Esophagus squamous epithelium (tissue), 5 donors: ENCODE measurements around the gene MRGPRF. TPM values are rescaled to one million over a fixed set of nuclear protein-coding genes. Genes with fewer than 3 reads are reported as not detected.

Source experiments
- DNase-seq: peaks from one replicate; lab custom pipeline; 2025; lab: John Stamatoyannopoulos, UW
- H3K27ac ChIP-seq, 4 donors: fragments of 200-600 bp; sonication (generic); one replicate each; pipeline ENCODE4 v1.5.1; 2016 to 2019; ENCODE audit warnings: mild to moderate bottlenecking in 1 of 4
- H3K27me3 ChIP-seq, 4 donors: fragments of 200-600 bp; sonication (generic); 1 replicate in 3 of 4; 2 replicates in 1 of 4; pipeline versions ENCODE4 v1.5.1 to v1.6.0; 2017 to 2021; ENCODE audit warnings: antibody characterized with exemption in 1 of 4
- H3K36me3 ChIP-seq, 3 donors: fragments of 200-600 bp; sonication (generic); one replicate each; pipeline ENCODE4 v1.5.1; 2016 to 2019
- H3K4me1 ChIP-seq, 3 donors: fragments of 200-600 bp; sonication (generic); one replicate each; pipeline ENCODE4 v1.5.1; 2017 to 2019
- H3K4me3 ChIP-seq, 4 donors: fragments of 200-600 bp; sonication (generic); 1 replicate in 3 of 4; 2 replicates in 1 of 4; pipeline ENCODE4 v1.5.1; 2016 to 2019; ENCODE audit warnings: mild to moderate bottlenecking in 2 of 4, moderate library complexity in 1 of 4
- H3K9me3 ChIP-seq, 3 donors: fragments of 200-600 bp; sonication (generic); one replicate each; pipeline ENCODE4 v1.5.1; 2016 to 2019
- POLR2A ChIP-seq, 4 donors: fragments of 450-650 bp; IDR thresholded peaks; one replicate each; pipeline ENCODE4 v1.6.1; 2017; ENCODE audit warnings: antibody characterized with exemption in 4 of 4, mild to moderate bottlenecking in 4 of 4, moderate library complexity in 3 of 4
- WGBS, 2 donors: methylation state at CpG; one replicate each; pipeline ENCODE4 v1.1.5; 2018; 5-methylcytosine and 5-hydroxymethylcytosine counted together
- intact Hi-C: fragments of 100-400 bp; cut with DNase I; formaldehyde crosslinking; loops from one replicate; pipeline ENCODE4 v1.15.0; 2022
- total RNA-seq, 4 donors: library from RNA; depleted of rRNA; stranded (reverse); fragments of >200 nt; gene quantifications; one replicate each; pipeline ENCODE4 v1.1.0, GENCODE V29; 2016
- TF ChIP-seq, protein P1 (sequence below), 6 experiments: fragments of 450-650 bp in 4 of 6; fragments of 200-600 bp in 2 of 6; sonication (generic) in 2 of 6; IDR thresholded peaks; one replicate each; pipeline ENCODE4 v1.5.1; 2016 to 2019; ENCODE audit warnings: antibody characterized with exemption in 6 of 6, mild to moderate bottlenecking in 4 of 6, moderate library complexity in 4 of 6
- donor health status: DM: yes; HTN: yes; CAD: no.

MRGPRF gene
- total RNA-seq, 4 donors from 2014 or later, result 1.3 to 14.3 (median 6.1) TPM

DNA sequence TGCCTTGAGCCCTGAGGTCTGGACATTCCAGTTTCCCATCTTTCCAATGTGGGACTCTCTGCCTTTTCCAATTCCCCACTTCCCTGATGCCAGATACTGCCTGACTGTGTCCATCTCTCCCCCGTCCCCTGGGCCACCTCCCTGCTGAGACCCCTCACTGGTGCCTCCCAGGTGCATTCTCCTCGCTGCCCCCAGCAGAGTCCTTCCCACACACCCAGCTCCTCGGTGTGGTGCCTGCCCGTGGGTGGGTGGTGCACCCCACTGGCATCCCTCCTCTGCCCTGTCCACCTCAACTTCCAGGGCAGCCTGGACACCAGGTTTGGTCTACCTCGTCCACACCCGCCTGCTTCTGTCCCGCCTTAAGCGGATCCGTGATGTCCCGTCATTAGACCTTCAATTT is 4.9 kb upstream of the MRGPRF start:
- no peak for DNase-seq
- intact Hi-C loops, result no loop called here
- peaks cover 3 to 26% (median 17%) of the 10 kb centered on the region in 3 donors for H3K4me1 ChIP-seq
- no peaks in the 10 kb centered on the region for H3K9me3 ChIP-seq
- H3K36me3 ChIP-seq, result no peaks in the 10 kb centered on the region
- no peak overlapping the region for H3K4me3 ChIP-seq
- peaks cover 0 to 29% (median 3%) of the 10 kb centered on the region in 4 donors for H3K27me3 ChIP-seq
- H3K27ac ChIP-seq, result peak overlapping the region in 3 of 4 donors; percentile 48 to 77 (median 55)
- no peak for TF ChIP-seq POLR2A (IDR thresholded peaks at IDR 0.05)
- TF ChIP-seq, protein P1, sequence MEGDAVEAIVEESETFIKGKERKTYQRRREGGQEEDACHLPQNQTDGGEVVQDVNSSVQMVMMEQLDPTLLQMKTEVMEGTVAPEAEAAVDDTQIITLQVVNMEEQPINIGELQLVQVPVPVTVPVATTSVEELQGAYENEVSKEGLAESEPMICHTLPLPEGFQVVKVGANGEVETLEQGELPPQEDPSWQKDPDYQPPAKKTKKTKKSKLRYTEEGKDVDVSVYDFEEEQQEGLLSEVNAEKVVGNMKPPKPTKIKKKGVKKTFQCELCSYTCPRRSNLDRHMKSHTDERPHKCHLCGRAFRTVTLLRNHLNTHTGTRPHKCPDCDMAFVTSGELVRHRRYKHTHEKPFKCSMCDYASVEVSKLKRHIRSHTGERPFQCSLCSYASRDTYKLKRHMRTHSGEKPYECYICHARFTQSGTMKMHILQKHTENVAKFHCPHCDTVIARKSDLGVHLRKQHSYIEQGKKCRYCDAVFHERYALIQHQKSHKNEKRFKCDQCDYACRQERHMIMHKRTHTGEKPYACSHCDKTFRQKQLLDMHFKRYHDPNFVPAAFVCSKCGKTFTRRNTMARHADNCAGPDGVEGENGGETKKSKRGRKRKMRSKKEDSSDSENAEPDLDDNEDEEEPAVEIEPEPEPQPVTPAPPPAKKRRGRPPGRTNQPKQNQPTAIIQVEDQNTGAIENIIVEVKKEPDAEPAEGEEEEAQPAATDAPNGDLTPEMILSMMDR (IDR thresholded peaks at IDR 0.05), result no peak
- 77 to 78% methylated on average over 9 of the region's 10 CpGs for WGBS, 2 donors

DNA sequence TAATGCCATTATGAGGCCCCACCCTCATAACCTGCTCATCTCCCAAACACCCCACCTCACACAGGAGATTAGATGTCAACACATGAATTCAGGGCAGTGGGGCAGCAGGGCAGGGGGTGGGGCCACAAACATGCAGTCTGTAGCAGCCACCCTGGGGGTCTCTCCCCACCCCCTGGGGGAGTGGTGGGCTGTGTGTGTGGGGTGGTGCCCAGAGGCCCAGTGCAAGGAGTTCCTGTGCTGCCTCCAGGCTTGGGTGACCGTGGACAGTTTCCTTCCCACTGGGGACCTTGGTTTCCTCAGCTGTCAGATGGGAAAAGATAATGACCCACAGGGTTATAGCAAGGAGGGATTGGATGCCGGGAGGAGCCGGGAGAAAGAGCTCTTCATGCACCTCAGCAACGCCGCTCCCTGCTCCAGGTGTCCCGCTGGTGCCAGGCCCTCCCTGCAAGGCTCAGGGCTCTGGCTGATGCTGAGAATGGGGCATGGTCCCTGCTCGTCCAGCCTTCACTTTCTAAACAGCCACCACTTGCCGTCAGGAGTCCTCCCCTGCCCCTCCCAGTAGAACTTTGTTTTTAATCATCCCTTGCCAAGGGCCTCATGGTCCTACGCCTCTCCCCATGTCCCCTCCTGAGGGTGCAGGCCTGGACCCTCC is 2.0 kb upstream of the MRGPRF start:
- intact Hi-C loops, result no loop called here
- Histone ChIP-seq H3K4me1 (peaks cover 17 to 50% (median 28%) of the 10 kb centered on the region in 3 donors), H3K9me3 (no peaks in the 10 kb centered on the region), H3K27me3 (peaks cover 0 to 56% (median 3%) of the 10 kb centered on the region in 4 donors), H3K27ac (peak overlapping the region; percentile 75 to 93 (median 91)), H3K4me3 (peak overlapping the region in 1 of 4 donors; percentile 12), H3K36me3 (no peaks in the 10 kb centered on the region)
- WGBS, 2 donors, result 68% methylated on average over 6 of the region's 9 CpGs; no CpG with 5 or more reads in 1 of the 2 donors
- no peak for TF ChIP-seq POLR2A (IDR thresholded peaks at IDR 0.05)
- TF ChIP-seq, protein P1 (IDR thresholded peaks at IDR 0.05), result no peak
- DNase-seq, result no peak

DNA sequence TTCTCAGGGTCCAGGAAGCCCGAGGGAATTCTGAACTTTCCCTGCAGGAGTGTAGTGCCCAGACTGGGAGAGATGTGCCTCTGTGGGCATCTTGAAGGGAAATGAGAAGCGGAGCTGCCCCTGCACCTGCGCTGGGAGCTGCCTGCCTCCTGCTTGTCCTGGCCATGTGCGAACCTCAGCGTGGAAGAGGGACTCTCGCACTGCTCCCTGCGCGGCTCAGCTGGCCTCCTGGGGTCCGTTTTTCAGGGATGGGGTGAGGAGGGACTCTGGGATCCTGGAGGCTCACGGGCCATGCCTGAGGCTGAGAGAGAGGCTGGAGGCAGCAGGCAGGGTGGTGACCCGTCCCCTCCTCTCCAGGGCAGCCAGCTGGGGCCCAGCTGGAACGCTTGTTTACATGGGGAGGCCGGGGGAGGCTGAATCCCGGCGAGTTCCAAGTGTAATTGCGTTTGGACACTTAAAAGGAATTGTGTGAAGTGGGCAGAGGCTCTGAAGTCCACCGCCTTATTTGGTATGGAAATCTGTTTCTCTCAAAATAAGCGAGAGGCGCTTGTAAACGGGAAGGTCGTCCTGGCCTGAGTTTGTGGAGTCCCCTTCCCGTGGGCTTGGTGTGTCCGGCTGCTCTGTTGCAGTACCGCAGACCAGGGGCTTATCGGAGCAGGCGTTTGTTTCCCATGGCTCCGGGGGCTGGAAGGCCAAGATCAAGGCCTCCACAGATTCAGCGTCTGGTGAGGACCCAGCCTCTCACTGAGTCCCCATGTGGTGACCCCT is 1.2 kb upstream of the MRGPRF start:
- peaks cover 0 to 63% (median 3%) of the 10 kb centered on the region in 4 donors for H3K27me3 ChIP-seq
- TF ChIP-seq, protein P1 (IDR thresholded peaks at IDR 0.05), result no peak
- peak in 1 of 4 donors; percentile 25 for TF ChIP-seq POLR2A (IDR thresholded peaks at IDR 0.05)
- H3K4me3 ChIP-seq, result peak overlapping the region in 3 of 4 donors; percentile 52 to 67 (median 55)
- no peak for DNase-seq
- no peaks in the 10 kb centered on the region for H3K9me3 ChIP-seq
- H3K27ac ChIP-seq, result peak overlapping the region; percentile 75 to 93 (median 91)
- intact Hi-C loops, result no loop called here
- H3K36me3 ChIP-seq, result no peaks in the 10 kb centered on the region
- 48% methylated on average over 2 of the region's 28 CpGs; no CpG with 5 or more reads in 1 of the 2 donors for WGBS, 2 donors
- H3K4me1 ChIP-seq, result peaks cover 19 to 58% (median 35%) of the 10 kb centered on the region in 3 donors

DNA sequence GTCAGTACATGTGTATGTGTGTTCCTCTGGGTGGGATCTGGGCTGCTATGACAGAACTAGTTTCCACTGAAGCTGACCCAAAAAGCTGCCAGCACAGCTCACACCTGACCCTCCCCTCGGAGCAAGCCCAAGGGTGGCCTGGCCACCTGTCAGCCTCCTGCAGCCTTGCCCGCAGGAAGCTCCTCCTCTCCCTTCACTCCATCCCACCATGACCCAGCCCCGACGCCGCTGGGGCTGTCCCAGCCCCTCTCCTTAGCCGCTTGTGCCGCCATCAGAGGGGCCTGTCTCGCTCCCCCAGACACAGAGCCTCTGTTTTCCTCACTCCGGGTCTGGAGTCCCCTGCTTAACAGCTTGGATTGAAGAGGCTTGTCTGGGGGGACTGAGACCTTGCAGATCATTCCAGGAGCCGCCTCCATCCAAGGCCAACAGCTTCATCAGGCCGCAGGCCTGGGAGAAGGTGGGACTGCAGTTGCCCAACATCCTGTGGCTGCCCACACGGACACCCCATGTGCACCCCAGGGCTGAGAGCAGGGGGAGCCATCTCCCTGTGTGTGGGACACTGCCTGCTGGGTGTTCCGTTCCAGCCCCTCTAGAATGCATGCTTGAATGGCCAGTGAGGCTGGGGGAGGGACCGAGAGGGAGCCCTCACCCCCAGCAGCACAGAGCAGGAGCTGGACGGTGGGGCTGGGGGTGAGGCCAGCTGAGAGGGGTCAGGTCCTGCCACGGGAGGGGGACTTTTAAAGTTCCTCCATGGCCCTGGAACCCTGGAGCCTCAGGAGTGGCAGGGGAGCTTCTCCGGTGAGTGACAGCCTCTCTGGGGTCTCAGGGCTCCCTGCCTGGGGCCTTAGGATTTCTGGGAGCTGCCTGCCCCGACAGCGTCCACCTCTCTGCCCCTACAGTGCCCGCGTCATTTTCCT is 696 bp downstream of the MRGPRF start:
- intact Hi-C loops, result no loop called here
- Histone ChIP-seq H3K36me3 (no peaks in the 10 kb centered on the region), H3K27ac (peak overlapping the region; percentile 75 to 93 (median 91)), H3K27me3 (peaks cover 0 to 64% (median 3%) of the 10 kb centered on the region in 4 donors), H3K4me3 (peak overlapping the region; percentile 25 to 67 (median 54)), H3K9me3 (no peaks in the 10 kb centered on the region), H3K4me1 (peaks cover 29 to 77% (median 50%) of the 10 kb centered on the region in 3 donors)
- no peak for DNase-seq
- 42 to 47% methylated on average over 7 to 8 of the region's 21 CpGs for WGBS, 2 donors
- no peak for TF ChIP-seq POLR2A (IDR thresholded peaks at IDR 0.05)
- TF ChIP-seq, protein P1 (IDR thresholded peaks at IDR 0.05), result no peak
